CD14-positive monocyte (primary cell): ENCODE data around the gene NFE2L1. TPM values are rescaled to one million over a fixed set of nuclear protein-coding genes. Genes with fewer than 3 reads are reported as not detected.

Experiments
- DNase-seq, 3 donors: peaks; one replicate each; pipeline ENCODE4 v3.0.0-alpha.2; 2011 to 2022
- H2AFZ ChIP-seq: 2 replicates; pipeline ENCODE4 v1.6.0; 2012; ENCODE audit warnings: mild to moderate bottlenecking, low read depth, low read length, inconsistent platforms; ENCODE audit not compliant: insufficient read depth, poor library complexity, severe bottlenecking
- H3K27ac ChIP-seq, 2 donors: 1 replicate in 1 of 2; 2 replicates in 1 of 2; pipeline ENCODE4 v1.5.1; 2012 to 2013; ENCODE audit warnings: low read length in 2 of 2, control low read depth in 1 of 2, inconsistent platforms in 1 of 2, low read depth in 1 of 2, mild to moderate bottlenecking in 1 of 2
- H3K27me3 ChIP-seq, 2 donors: one replicate each; pipeline versions ENCODE4 v1.6.0 to v1.6.1; 2011 to 2013; ENCODE audit warnings: low read length in 2 of 2; ENCODE audit not compliant: control insufficient read depth in 2 of 2, insufficient read depth in 2 of 2
- H3K36me3 ChIP-seq, 2 donors: replicated peaks in 1 of 2; 1 replicate in 1 of 2; 2 replicates in 1 of 2; pipeline versions ENCODE4 v1.5.1 to v1.6.1; 2012 to 2013; ENCODE audit warnings: low read length in 2 of 2, control low read depth in 1 of 2, inconsistent platforms in 1 of 2, mild to moderate bottlenecking in 1 of 2; ENCODE audit not compliant: insufficient read depth in 2 of 2, control insufficient read depth in 1 of 2
- H3K4me1 ChIP-seq, 2 donors: 1 replicate in 1 of 2; 2 replicates in 1 of 2; pipeline versions ENCODE4 v1.5.1 to v1.6.1; 2012 to 2013; ENCODE audit warnings: low read length in 2 of 2, control low read depth in 1 of 2, inconsistent platforms in 1 of 2, mild to moderate bottlenecking in 1 of 2, moderate library complexity in 1 of 2; ENCODE audit not compliant: insufficient read depth in 2 of 2, control insufficient read depth in 1 of 2
- H3K4me2 ChIP-seq: replicated peaks from 2 replicates; pipeline ENCODE3; 2012; ENCODE audit warnings: low read length, moderate library complexity, mild to moderate bottlenecking; ENCODE audit not compliant: poor library complexity, severe bottlenecking; ENCODE audit errors: extremely low read depth
- H3K4me3 ChIP-seq, 3 experiments: fragments of 200-600 bp in 1 of 3; sonication (generic) in 1 of 3; replicated peaks in 1 of 3; 1 replicate in 2 of 3; 2 replicates in 1 of 3; pipeline ENCODE4 v1.5.1; 2011 to 2013; ENCODE audit warnings: low read length in 3 of 3, mild to moderate bottlenecking in 3 of 3, control low read depth in 2 of 3, low read depth in 2 of 3, inconsistent platforms in 1 of 3, moderate library complexity in 1 of 3
- H3K79me2 ChIP-seq: 2 replicates; pipeline ENCODE4 v1.6.0; 2012; ENCODE audit warnings: mild to moderate bottlenecking, control low read depth, inconsistent platforms, low read length, moderate library complexity; ENCODE audit not compliant: insufficient read depth
- H3K9ac ChIP-seq: 2 replicates; pipeline ENCODE4 v1.6.0; 2017; ENCODE audit warnings: low read length, mild to moderate bottlenecking; ENCODE audit not compliant: insufficient read depth, poor library complexity, severe bottlenecking
- H3K9me3 ChIP-seq, 2 donors: replicated peaks in 1 of 2; 1 replicate in 1 of 2; 2 replicates in 1 of 2; pipeline versions ENCODE4 v1.5.1 to v1.6.1; 2012 to 2013; ENCODE audit warnings: low read length in 2 of 2, control low read depth in 1 of 2; ENCODE audit not compliant: control insufficient read depth in 1 of 2, insufficient read depth in 1 of 2
- H4K20me1 ChIP-seq: 2 replicates; pipeline ENCODE4 v1.6.0; 2012; ENCODE audit warnings: mild to moderate bottlenecking, low read length, control low read depth, moderate library complexity; ENCODE audit not compliant: insufficient read depth
- H3K27ac Mint-ChIP-seq, 7 donors: one replicate each; pipeline ENCODE4 v1.8.0; 2020; ENCODE audit warnings: mild to moderate bottlenecking in 7 of 7, mixed read lengths in 7 of 7, moderate library complexity in 6 of 7, inconsistent platforms in 2 of 7
- H3K27me3 Mint-ChIP-seq, 3 donors: one replicate each; pipeline ENCODE4 v1.8.0; 2021 to 2022; ENCODE audit warnings: low read depth in 3 of 3, mild to moderate bottlenecking in 3 of 3, mixed read lengths in 3 of 3, moderate library complexity in 3 of 3, inconsistent platforms in 1 of 3
- H3K36me3 Mint-ChIP-seq, 2 donors: one replicate each; pipeline ENCODE4 v1.8.0; 2020; ENCODE audit warnings: mixed read lengths in 2 of 2, inconsistent platforms in 1 of 2, mild to moderate bottlenecking in 1 of 2
- H3K4me1 Mint-ChIP-seq: one replicate; pipeline ENCODE4 v1.8.0; 2020; ENCODE audit warnings: mild to moderate bottlenecking, mixed read lengths
- H3K4me3 Mint-ChIP-seq, 2 donors: one replicate each; pipeline ENCODE4 v1.8.0; 2020; ENCODE audit warnings: mild to moderate bottlenecking in 2 of 2, mixed read lengths in 2 of 2, moderate library complexity in 1 of 2
- H3K9me3 Mint-ChIP-seq, 7 donors: one replicate each; pipeline ENCODE4 v1.8.0; 2020 to 2022; ENCODE audit warnings: mixed read lengths in 7 of 7, mild to moderate bottlenecking in 6 of 7, moderate library complexity in 6 of 7, inconsistent platforms in 2 of 7
- CTCF ChIP-seq: fragments of 200-600 bp; IDR thresholded peaks from one replicate; pipeline ENCODE4 v1.8.0; 2022; ENCODE audit warnings: antibody characterized with exemption, mild to moderate bottlenecking
- WGBS: methylation state at CpG from one replicate; pipeline ENCODE4 v1.1.5; 2013; ENCODE audit warnings: missing lambda C conversion rate; ENCODE audit not compliant: insufficient coverage; 5-methylcytosine and 5-hydroxymethylcytosine counted together
- intact Hi-C, 2 donors: fragments of 100-400 bp; cut with micrococcal nuclease; formaldehyde crosslinking; loops; one replicate each; pipeline versions ENCODE4 v1.15.0 to v1.15.1; 2023
- polyA plus RNA-seq, 3 donors: library from polyadenylated mRNA; depleted of rRNA in 1 of 3; unstranded in 2 of 3; stranded (reverse) in 1 of 3; fragments of 300-500 nt in 2 of 3; fragments of >200 nt in 1 of 3; fragmentation: Illumina TruSeq in 2 of 3; gene quantifications; 1 replicate in 2 of 3; 2 replicates in 1 of 3; pipeline ENCODE4 v1.2.3, GENCODE V29; 2012 to 2021

The NFE2L1 gene
- polyA plus RNA-seq, 3 donors: 2.8 to 27.0 (median 7.1) TPM

GRCh38 chr17:48011405-48012150 is 36.6 kb upstream of the NFE2L1 start:
- Histone ChIP-seq H2AFZ (peak overlapping the region; percentile 84), H3K4me3 (peak overlapping the region; percentile 31 to 79 (median 38)), H3K9ac (peak overlapping the region; percentile 37), H3K36me3 (no peaks in the 10 kb centered on the region), H3K4me2 (peak overlapping the region; percentile 96), H3K27me3 (peaks cover 4 to 26% of the 10 kb centered on the region in 2 donors), H3K79me2 (no peaks in the 10 kb centered on the region), H3K27ac (no peak overlapping the region), H4K20me1 (no peaks in the 10 kb centered on the region), H3K4me1 (peaks cover 26 to 44% of the 10 kb centered on the region in 2 donors), H3K9me3 (no peaks in the 10 kb centered on the region)
- Mint-ChIP-seq H3K9me3 (peaks cover 0 to 2% (median 0%) of the 10 kb centered on the region in 7 donors), H3K4me3 (peak overlapping the region; percentile 82 to 95), H3K27me3 (peaks cover 26 to 46% (median 40%) of the 10 kb centered on the region in 3 donors), H3K4me1 (peaks cover 42% of the 10 kb centered on the region), H3K36me3 (peaks cover 3 to 19% of the 10 kb centered on the region in 2 donors), H3K27ac (peak overlapping the region in 2 of 7 donors; percentile 15 to 73)
- TF ChIP-seq CTCF: peak; percentile 49
- 6% methylated on average over 15 of the region's 23 CpGs for WGBS
- DNase-seq: peak in 2 of 3 donors; percentile 27 to 34
- intact Hi-C loops: no loop called here

DNA sequence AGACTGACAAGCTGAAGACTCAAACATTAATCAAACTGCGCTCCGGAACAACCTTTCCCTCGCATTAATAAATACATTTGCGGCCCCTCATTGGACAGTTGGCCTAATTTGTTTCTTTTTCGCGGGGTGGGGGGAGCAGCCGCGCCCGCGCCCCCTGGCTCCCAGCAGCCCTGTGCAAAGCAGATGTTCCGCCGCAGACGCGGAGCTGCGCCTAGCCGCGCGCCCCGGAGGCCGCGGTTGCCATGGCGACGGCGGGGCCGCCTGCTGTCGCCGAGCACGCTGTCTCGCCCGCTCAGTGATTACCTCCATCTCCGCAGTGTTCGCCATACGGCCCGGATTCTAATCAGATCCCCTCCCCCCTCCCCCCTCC is 36.0 kb upstream of the NFE2L1 start:
- Mint-ChIP-seq H3K27me3 (peaks cover 26 to 46% (median 40%) of the 10 kb centered on the region in 3 donors), H3K9me3 (peaks cover 0 to 2% (median 0%) of the 10 kb centered on the region in 7 donors), H3K4me3 (peak overlapping the region; percentile 82 to 95), H3K27ac (peak overlapping the region in 1 of 7 donors; percentile 73), H3K4me1 (peaks cover 40% of the 10 kb centered on the region), H3K36me3 (peaks cover 3 to 19% of the 10 kb centered on the region in 2 donors)
- H3K27me3 ChIP-seq: peaks cover 4 to 26% of the 10 kb centered on the region in 2 donors
- peak overlapping the region; percentile 96 for H3K4me2 ChIP-seq
- TF ChIP-seq CTCF: no peak
- H3K9me3 ChIP-seq: no peaks in the 10 kb centered on the region
- H2AFZ ChIP-seq: peak overlapping the region; percentile 84
- H3K79me2 ChIP-seq: no peaks in the 10 kb centered on the region
- no peak overlapping the region for H3K27ac ChIP-seq
- no peaks in the 10 kb centered on the region for H4K20me1 ChIP-seq
- peak overlapping the region; percentile 18 to 79 (median 38) for H3K4me3 ChIP-seq
- peak in 2 of 3 donors; percentile 54 to 61 for DNase-seq
- 0% methylated on average over 20 of the region's 34 CpGs for WGBS
- peaks cover 24 to 43% of the 10 kb centered on the region in 2 donors for H3K4me1 ChIP-seq
- H3K9ac ChIP-seq: peak overlapping the region; percentile 37
- H3K36me3 ChIP-seq: no peaks in the 10 kb centered on the region
- intact Hi-C loops: no loop called here
